Smooth muscle cell of the brain vasculature (primary cell): ENCODE measurements around the gene BRD4.

Source experiments
- DNase-seq: peaks from one replicate; pipeline ENCODE4 v3.0.0-alpha.2; 2012; ENCODE audit warnings: low read depth, low spot score

BRD4 gene

GRCh38 chr19:15194938-15195337 lies 137.4 kb downstream of the BRD4 start:
- DNase-seq: no peak

DNA sequence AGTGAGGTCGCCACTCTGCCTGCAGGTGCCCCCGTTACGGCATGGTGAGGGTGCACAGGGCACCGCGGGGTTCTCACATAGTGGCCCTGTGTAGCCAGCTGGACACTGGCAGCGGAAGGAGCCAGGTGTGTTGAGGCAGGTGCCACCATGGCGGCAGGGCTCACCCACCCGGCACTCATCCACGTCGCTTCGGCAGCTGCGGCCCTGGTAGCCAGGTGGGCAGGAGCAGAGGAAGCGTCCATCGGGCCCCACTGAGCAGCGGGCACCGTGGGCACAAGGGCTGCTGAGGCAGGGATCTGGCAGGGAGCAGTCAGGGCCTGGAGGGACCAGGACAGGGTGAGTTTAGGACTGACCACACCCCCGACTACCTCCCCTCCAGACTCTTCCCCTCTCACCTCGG lies 140.4 kb downstream of the BRD4 start:
- DNase-seq: no peak

DNA sequence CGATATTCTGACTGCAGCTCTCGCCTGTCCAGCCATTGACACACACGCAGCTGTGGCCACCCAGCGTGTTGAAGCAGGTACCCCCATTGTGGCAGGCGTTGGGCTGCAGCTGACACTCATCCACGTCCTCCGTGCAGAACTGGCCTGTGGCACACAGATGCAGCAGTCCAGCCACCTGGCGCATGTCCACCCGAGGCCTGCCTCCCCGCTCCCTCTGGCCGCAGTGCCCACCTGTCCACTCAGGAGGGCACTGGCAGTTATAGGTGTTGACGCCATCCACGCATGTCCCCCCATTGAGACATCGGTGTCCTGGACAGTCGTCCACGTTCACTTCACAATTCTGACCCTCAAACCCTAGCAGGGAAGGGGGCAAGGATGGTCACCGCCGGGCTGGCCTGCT lies 140.8 kb downstream of the BRD4 start:
- no peak for DNase-seq

DNA sequence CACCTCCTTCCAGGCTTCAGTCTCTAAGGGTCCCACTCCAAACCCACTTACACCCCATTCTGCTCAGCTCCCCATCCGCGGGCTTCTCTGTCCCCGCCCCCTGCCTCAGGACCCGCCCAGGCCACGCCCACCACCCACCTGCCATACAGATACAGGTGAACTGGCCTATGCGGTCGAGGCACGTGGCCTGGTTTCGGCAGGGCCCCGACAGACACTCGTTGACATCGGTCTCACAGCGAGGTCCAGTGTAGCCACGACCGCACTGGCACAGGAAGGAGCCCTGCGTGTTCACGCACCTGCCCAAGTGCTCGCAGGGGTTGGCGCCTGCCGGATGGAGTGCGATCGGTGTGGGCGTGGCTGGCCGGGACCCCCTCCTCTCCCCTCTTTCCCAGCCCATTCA lies 143.5 kb downstream of the BRD4 start:
- DNase-seq: no peak

DNA sequence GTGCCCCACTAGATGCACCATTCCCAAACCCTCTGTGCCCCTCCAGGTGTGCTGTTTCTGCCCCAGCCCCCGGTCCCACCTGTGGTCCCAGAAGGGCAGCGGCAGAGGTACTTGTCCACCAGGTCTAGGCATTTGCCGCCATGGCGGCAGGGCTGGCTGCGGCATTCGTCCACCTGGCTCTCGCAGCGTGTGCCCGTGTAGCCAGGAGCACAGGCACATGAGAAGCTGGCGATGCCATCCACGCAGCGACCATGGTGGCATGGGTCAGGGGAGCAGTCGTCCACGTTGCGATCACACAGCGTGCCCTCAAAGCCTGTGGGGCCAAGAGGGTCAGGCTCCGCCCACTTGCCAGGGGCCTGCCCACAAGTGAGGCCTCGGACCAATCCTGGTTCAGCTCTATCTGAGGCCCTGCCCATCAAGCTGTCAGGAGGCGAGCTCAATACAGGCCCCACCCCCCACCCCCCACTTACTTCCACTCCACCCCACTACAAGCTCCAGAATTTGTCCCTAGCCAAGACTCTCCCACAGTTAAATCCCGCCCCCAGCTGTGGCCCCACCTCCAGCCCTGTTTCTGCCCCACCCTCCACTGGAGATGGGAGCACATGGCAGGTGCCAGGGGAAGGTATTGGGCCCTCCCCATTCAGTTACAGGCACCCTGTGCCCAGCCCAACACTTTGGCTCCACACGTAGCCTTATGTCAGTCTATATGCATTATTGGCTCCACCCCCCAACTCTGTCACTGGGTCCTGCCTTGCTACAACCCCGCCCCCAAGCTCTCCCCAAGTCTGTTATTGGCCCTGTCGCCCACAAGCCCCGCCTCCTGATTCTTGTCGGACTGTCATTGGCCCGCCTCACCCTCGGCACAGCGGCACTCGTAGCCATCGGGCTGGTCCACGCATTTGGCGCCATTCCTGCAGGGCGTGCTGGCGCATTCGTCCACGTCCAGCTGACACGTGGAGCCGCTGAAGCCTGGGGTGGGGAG lies 145.0 kb downstream of the BRD4 start:
- DNase-seq: no peak
